PFSK-1 (cell line): ENCODE data around the gene SLC22A23.

Experiments used
- FOXP2 ChIP-seq: optimal IDR thresholded peaks from 2 replicates; pipeline ENCODE3; 2011; ENCODE audit warnings: borderline replicate concordance, control low read depth, inconsistent platforms; ENCODE audit not compliant: insufficient read depth; ENCODE audit errors: extremely low read length, extremely low read depth
- POLR2AphosphoS5 ChIP-seq: IDR thresholded peaks from 2 replicates; pipeline ENCODE4 v1.6.1; 2012; ENCODE audit warnings: low read depth, mild to moderate bottlenecking, control low read depth, low read length, moderate library complexity
- REST ChIP-seq, 2 experiments: IDR thresholded peaks; 2 replicates each; pipeline versions ENCODE4 v1.6.1 to v1.8.0; 2011 to 2012; ENCODE audit warnings: low read depth in 2 of 2, low read length in 2 of 2, control low read depth in 1 of 2, inconsistent platforms in 1 of 2, mild to moderate bottlenecking in 1 of 2, moderate library complexity in 1 of 2; ENCODE audit not compliant: insufficient read depth in 1 of 2
- SIN3A ChIP-seq: IDR thresholded peaks from 2 replicates; pipeline ENCODE4 v1.6.1; 2012; ENCODE audit warnings: mild to moderate bottlenecking, low read length, moderate library complexity, borderline replicate concordance; ENCODE audit not compliant: insufficient read depth
- TAF1 ChIP-seq: IDR thresholded peaks from 2 replicates; pipeline ENCODE4 v1.6.1; 2012; ENCODE audit warnings: low read length, control low read depth, borderline replicate concordance; ENCODE audit not compliant: insufficient read depth

SLC22A23 gene

GRCh38 chr6:3294396-3294795, 162.5 kb downstream of the SLC22A23 start:
- TF ChIP-seq FOXP2, result no peak
- no peak for TF ChIP-seq TAF1

- TF ChIP-seq REST (IDR thresholded peaks at IDR 0.05; ENCODE audit: insufficient read depth in 1 of 2, low read depth in 2 of 2, low read length in 2 of 2) (no peak), FOXP2 (no peak), SIN3A (no peak), TAF1 (no peak), POLR2AphosphoS5 (no peak)
Observed at GRCh38 chr6:3293271-3294155, 163.3 kb downstream of the SLC22A23 start.

- no peak for TF ChIP-seq FOXP2
- no peak for TF ChIP-seq SIN3A
- TF ChIP-seq REST (IDR thresholded peaks at IDR 0.05; ENCODE audit: insufficient read depth in 1 of 2, low read depth in 2 of 2, low read length in 2 of 2), result no peak
- TF ChIP-seq TAF1, result no peak
- TF ChIP-seq POLR2AphosphoS5, result no peak
Observed at GRCh38 chr6:3292431-3293197, 164.2 kb downstream of the SLC22A23 start.

GRCh38 chr6:3291987-3292386, 164.9 kb downstream of the SLC22A23 start:
- no peak for TF ChIP-seq REST (IDR thresholded peaks at IDR 0.05; ENCODE audit: insufficient read depth in 1 of 2, low read depth in 2 of 2, low read length in 2 of 2)
- TF ChIP-seq FOXP2, result no peak
- TF ChIP-seq SIN3A, result no peak
- TF ChIP-seq POLR2AphosphoS5, result no peak
- TF ChIP-seq TAF1, result no peak

- no peak for TF ChIP-seq SIN3A
- no peak for TF ChIP-seq TAF1
- TF ChIP-seq REST (IDR thresholded peaks at IDR 0.05; ENCODE audit: insufficient read depth in 1 of 2, low read depth in 2 of 2, low read length in 2 of 2), result no peak
- TF ChIP-seq FOXP2, result no peak
- TF ChIP-seq POLR2AphosphoS5, result no peak
Observed at GRCh38 chr6:3291346-3291745, 165.5 kb downstream of the SLC22A23 start.
